Gastroesophageal sphincter (tissue), 4 donors: ENCODE measurements around the gene SLC6A12. TPM values are rescaled to one million over a fixed set of nuclear protein-coding genes. Genes with fewer than 3 reads are reported as not detected.

Experiments used
- ATAC-seq: fragments of 150-250 bp; one replicate; pipeline ENCODE4 v1.9.1; 2016; ENCODE audit warnings: mild to moderate bottlenecking, moderate library complexity
- H3K27ac ChIP-seq, 4 donors: fragments of 200-600 bp; sonication (generic) in 3 of 4; 1 replicate in 3 of 4; 2 replicates in 1 of 4; pipeline ENCODE4 v1.5.1; 2016 to 2019
- H3K27me3 ChIP-seq: fragments of 200-600 bp; sonication (generic); one replicate; pipeline ENCODE4 v1.5.1; 2019
- H3K36me3 ChIP-seq, 2 donors: fragments of 200-600 bp; sonication (generic); one replicate each; pipeline ENCODE4 v1.5.1; 2019; ENCODE audit warnings: control low read depth in 1 of 2
- H3K4me1 ChIP-seq, 3 donors: fragments of 200-600 bp; sonication (generic); 1 replicate in 2 of 3; 2 replicates in 1 of 3; pipeline ENCODE4 v1.5.1; 2016 to 2019; ENCODE audit warnings: control low read depth in 2 of 3
- H3K4me3 ChIP-seq, 2 donors: fragments of 200-600 bp; sonication (generic); one replicate each; pipeline ENCODE4 v1.5.1; 2019; ENCODE audit warnings: mild to moderate bottlenecking in 1 of 2, moderate library complexity in 1 of 2
- H3K9me3 ChIP-seq, 3 donors: fragments of 200-600 bp; sonication (generic); one replicate each; pipeline ENCODE4 v1.5.1; 2017 to 2019; ENCODE audit warnings: control low read depth in 2 of 3
- EP300 ChIP-seq: sonication (generic); formaldehyde crosslinking; IDR thresholded peaks from one replicate; pipeline ENCODE4 v1.6.1; 2017; ENCODE audit warnings: antibody characterized with exemption, mild to moderate bottlenecking
- POLR2A ChIP-seq, 2 donors: fragments of 450-650 bp; IDR thresholded peaks; one replicate each; pipeline ENCODE4 v1.6.1; 2017; ENCODE audit warnings: antibody characterized with exemption in 2 of 2, mild to moderate bottlenecking in 2 of 2, moderate library complexity in 1 of 2
- POLR2AphosphoS5 ChIP-seq: sonication (generic); formaldehyde crosslinking; IDR thresholded peaks from one replicate; pipeline ENCODE4 v1.6.1; 2017; ENCODE audit warnings: antibody characterized with exemption
- WGBS, 2 donors: methylation state at CpG; one replicate each; pipeline ENCODE4 v1.1.5; 2018; ENCODE audit warnings: low coverage in 1 of 2; 5-methylcytosine and 5-hydroxymethylcytosine counted together
- total RNA-seq, 4 donors: library from RNA; depleted of rRNA; stranded (reverse); fragments of >200 nt; gene quantifications; one replicate each; pipeline ENCODE4 v1.1.0, GENCODE V29; 2016
- TF ChIP-seq, protein P1 (sequence below), 4 experiments: fragments of 200-600 bp in 2 of 4; fragments of 450-650 bp in 2 of 4; sonication (generic) in 1 of 4; IDR thresholded peaks; one replicate each; pipeline ENCODE4 v1.5.1; 2017 to 2019; ENCODE audit warnings: antibody characterized with exemption in 4 of 4, mild to moderate bottlenecking in 2 of 4, moderate library complexity in 2 of 4

SLC6A12 gene
- total RNA-seq, 4 donors from 2014 or later: 11.3 TPM; not detected in 3

- no peak overlapping the region for H3K27ac ChIP-seq
- peak; percentile 41 for ATAC-seq
- peaks cover 26% of the 10 kb centered on the region for H3K27me3 ChIP-seq
- H3K36me3 ChIP-seq: no peaks in the 10 kb centered on the region
- peaks cover 0 to 28% (median 0%) of the 10 kb centered on the region in 3 donors for H3K9me3 ChIP-seq
- no peaks in the 10 kb centered on the region for H3K4me1 ChIP-seq
- H3K4me3 ChIP-seq: no peak overlapping the region
- TF ChIP-seq POLR2A (IDR thresholded peaks at IDR 0.05) (no peak), POLR2AphosphoS5 (no peak), EP300 (no peak)
- TF ChIP-seq, protein P1, sequence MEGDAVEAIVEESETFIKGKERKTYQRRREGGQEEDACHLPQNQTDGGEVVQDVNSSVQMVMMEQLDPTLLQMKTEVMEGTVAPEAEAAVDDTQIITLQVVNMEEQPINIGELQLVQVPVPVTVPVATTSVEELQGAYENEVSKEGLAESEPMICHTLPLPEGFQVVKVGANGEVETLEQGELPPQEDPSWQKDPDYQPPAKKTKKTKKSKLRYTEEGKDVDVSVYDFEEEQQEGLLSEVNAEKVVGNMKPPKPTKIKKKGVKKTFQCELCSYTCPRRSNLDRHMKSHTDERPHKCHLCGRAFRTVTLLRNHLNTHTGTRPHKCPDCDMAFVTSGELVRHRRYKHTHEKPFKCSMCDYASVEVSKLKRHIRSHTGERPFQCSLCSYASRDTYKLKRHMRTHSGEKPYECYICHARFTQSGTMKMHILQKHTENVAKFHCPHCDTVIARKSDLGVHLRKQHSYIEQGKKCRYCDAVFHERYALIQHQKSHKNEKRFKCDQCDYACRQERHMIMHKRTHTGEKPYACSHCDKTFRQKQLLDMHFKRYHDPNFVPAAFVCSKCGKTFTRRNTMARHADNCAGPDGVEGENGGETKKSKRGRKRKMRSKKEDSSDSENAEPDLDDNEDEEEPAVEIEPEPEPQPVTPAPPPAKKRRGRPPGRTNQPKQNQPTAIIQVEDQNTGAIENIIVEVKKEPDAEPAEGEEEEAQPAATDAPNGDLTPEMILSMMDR (IDR thresholded peaks at IDR 0.05): no peak
- 79% methylated on average over 3 of the region's 3 CpGs; no CpG with 5 or more reads in 1 of the 2 donors for WGBS, 2 donors
Observed at GRCh38 chr12:233615-233968, 19.6 kb upstream of the SLC6A12 start.

DNA sequence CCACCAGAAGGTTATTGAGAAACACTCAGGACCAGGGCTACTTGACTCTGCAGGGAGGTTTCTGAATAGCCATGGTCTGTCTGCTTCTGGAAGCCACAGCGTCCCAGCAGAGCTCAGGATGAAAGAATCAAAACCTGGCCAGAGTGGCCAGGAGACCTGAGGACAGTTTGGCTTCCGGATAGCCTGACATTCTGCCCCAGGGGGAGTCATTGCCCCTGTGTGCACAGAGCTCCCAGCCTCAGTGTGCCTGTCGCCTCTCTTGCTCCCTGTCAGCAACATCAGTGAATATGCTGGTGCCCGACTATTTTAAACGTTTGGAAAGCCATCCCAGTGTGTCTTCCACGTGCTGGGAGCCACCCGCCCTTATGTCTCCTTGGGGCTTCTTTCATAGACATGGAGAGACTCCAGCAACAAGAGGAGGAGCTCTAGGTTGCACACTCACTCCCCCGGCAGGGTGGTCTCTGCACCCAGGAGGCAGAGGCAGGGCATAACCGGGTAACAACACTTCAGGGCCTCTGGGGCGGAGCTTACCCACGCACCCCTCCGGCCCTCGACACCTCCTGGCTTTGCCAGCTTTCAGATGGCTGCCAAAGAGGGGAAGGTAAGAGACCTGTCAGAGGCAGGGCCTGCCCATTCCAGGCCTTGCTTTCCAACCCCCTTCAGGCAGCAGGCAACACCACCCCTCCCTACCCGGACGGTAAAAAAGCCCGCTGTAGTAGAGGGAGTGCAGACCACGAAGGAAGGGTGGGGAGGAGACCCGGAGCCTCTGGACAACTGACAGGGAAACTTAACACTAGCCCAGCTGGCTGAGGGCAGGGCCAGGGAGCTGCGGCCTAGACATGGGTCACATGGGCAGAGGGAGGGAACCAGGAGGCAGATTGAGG, 19.0 kb upstream of the SLC6A12 start:
- Histone ChIP-seq H3K4me1 (no peaks in the 10 kb centered on the region), H3K27me3 (peaks cover 32% of the 10 kb centered on the region), H3K36me3 (no peaks in the 10 kb centered on the region), H3K9me3 (peaks cover 0 to 28% (median 0%) of the 10 kb centered on the region in 3 donors), H3K4me3 (no peak overlapping the region), H3K27ac (no peak overlapping the region)
- TF ChIP-seq EP300 (no peak), POLR2A (IDR thresholded peaks at IDR 0.05) (no peak), POLR2AphosphoS5 (no peak)
- TF ChIP-seq, protein P1 (IDR thresholded peaks at IDR 0.05): no peak
- no peak for ATAC-seq
- 29% methylated on average over 3 of the region's 19 CpGs; no CpG with 5 or more reads in 1 of the 2 donors for WGBS, 2 donors

DNA sequence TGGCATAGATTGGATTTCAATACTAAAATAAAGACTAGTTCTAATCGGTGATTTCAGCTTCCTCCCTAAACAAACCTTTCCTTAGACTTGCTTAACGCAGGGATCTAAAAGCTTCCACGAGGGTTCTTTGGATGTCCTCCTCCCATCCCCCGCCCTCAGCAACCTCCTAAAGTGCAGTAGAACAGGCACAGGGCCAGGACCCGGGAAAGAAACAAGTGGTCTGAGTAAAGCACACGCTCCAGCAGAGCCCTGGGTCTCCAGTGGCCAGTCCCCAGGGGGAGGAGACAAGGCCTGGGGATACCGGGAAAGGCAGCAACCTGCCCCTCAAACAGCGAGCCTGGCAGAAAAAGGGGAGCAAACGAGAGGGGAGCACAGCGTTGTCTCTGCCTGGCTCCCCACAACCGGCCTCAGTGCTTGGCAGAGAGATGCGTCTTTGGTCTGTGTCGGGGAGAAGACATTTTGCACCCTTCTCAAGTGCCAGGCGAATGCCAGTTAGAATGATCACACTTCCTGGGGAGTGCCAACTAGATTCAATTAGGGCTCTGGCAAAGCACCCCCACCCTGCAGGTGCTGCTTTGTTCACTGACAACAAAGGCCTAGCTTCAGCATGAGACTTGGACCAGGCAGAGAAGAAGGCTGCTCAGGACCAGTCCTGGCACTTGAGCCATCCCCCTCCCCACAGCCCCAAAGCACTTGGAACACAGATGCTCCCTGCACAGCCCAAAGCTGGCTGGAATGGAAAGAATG, 17.1 kb upstream of the SLC6A12 start:
- 51 to 69% methylated on average over 8 to 10 of the region's 14 CpGs for whole genome bisulfite sequencing, 2 donors

DNA sequence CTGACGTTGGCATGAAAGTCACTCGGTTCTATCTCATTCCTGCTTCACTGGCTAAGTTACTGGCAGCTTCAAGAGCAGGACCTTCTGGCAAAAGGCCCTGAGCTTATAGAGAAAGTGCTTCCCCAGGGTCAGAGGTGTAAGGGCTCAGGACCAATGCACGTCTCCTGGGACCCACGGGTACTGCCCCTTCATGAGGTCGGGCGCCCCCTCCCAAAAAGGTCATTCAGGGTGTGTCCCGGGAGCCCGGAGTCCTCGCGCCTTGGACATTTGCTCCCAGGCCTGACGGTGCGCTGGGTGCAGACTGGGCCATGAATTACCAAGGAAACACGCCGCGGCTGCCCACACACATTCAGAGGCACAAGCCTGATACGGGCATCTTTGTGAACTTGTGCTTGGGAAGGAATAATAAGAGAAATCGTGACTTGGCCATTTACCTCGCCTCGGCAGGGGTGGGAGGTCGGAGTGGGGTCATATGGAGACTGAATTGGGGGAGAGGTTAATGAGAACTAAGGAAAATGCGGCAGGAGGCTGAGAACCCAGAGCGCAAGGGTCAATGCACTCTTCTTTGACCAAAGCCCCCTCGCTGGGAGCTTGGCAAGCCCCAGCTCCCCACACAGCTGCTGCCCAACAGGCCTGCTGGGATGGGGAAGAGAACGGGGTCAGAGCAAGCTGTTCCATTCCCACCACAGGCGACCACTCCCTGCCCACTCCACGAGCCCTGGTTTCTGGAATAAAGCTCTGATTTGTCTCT, 15.7 kb upstream of the SLC6A12 start:
- no peak for ATAC-seq
- TF ChIP-seq, protein P1 (IDR thresholded peaks at IDR 0.05): no peak
- no peak for TF ChIP-seq POLR2AphosphoS5
- Histone ChIP-seq H3K27me3 (peaks cover 33% of the 10 kb centered on the region), H3K4me1 (no peaks in the 10 kb centered on the region), H3K4me3 (no peak overlapping the region), H3K36me3 (no peaks in the 10 kb centered on the region), H3K27ac (no peak overlapping the region), H3K9me3 (peaks cover 0 to 2% (median 0%) of the 10 kb centered on the region in 3 donors)
- 65 to 66% methylated on average over 2 to 12 of the region's 26 CpGs for WGBS, 2 donors

More for the DNA sequence above, 17.1 kb upstream of the SLC6A12 start:
- no peak overlapping the region for H3K27ac ChIP-seq
- no peak for ATAC-seq
- TF ChIP-seq POLR2A (IDR thresholded peaks at IDR 0.05) (no peak), POLR2AphosphoS5 (no peak), EP300 (no peak)
- TF ChIP-seq, protein P1 (IDR thresholded peaks at IDR 0.05): no peak
- no peaks in the 10 kb centered on the region for H3K36me3 ChIP-seq
- H3K4me1 ChIP-seq: no peaks in the 10 kb centered on the region
- no peak overlapping the region for H3K4me3 ChIP-seq
- peaks cover 0 to 15% (median 0%) of the 10 kb centered on the region in 3 donors for H3K9me3 ChIP-seq
- peaks cover 33% of the 10 kb centered on the region for H3K27me3 ChIP-seq
